ENCODE measurements around the gene F2R.

- no peak for TF ChIP-seq BHLHE40 (IDR thresholded peaks at IDR 0.05; ENCODE audit: low read length)
- TF ChIP-seq SKIL (CRISPR knock-in tag; IDR thresholded peaks at IDR 0.05; ENCODE audit: borderline replicate concordance) = no peak
- TF ChIP-seq HCFC1 (IDR thresholded peaks at IDR 0.05; ENCODE audit: low read depth, low read length) = no peak
- TF ChIP-seq HOXA9 (CRISPR knock-in tag; IDR thresholded peaks at IDR 0.05; ENCODE audit: borderline replicate concordance) = no peak
- TF ChIP-seq SIN3A (IDR thresholded peaks at IDR 0.05; ENCODE audit: borderline replicate concordance, low read depth, low read length) = no peak
- TF ChIP-seq SMC3 (IDR thresholded peaks at IDR 0.05; ENCODE audit: low read length) = no peak
- TF ChIP-seq RNF2 (conservative IDR thresholded peaks at IDR 0.05; ENCODE audit: low read depth) = no peak
- TF ChIP-seq CTCF (CRISPR knock-in tag; IDR thresholded peaks at IDR 0.05) = no peak
- TF ChIP-seq RFXANK (CRISPR knock-in tag; IDR thresholded peaks at IDR 0.05) = no peak
- TF ChIP-seq MEIS1 (CRISPR knock-in tag; IDR thresholded peaks at IDR 0.05; ENCODE audit: borderline replicate concordance) = no peak
- no peak for TF ChIP-seq ZNF207 (IDR thresholded peaks at IDR 0.05; ENCODE audit: borderline replicate concordance)
- TF ChIP-seq E2F5 (CRISPR knock-in tag; conservative IDR thresholded peaks at IDR 0.05) = no peak
- TF ChIP-seq AKAP8 (CRISPR knock-in tag; IDR thresholded peaks at IDR 0.05) = no peak
- TF ChIP-seq ZNF12 (CRISPR knock-in tag; IDR thresholded peaks at IDR 0.05) = no peak
Observed at GRCh38 chr5:76693141-76693540, 22.8 kb upstream of the F2R start.
